GM18511 (cell line): ENCODE measurements around the gene MUC4.

Experiments
- ATAC-seq: cut with Tn5 transposase; IDR thresholded peaks from one replicate; pipeline ENCODE4 v1.9.1; 2021; ENCODE audit warnings: mild to moderate bottlenecking, moderate library complexity; ENCODE audit not compliant: unreplicated experiment

The MUC4 gene, protein sequence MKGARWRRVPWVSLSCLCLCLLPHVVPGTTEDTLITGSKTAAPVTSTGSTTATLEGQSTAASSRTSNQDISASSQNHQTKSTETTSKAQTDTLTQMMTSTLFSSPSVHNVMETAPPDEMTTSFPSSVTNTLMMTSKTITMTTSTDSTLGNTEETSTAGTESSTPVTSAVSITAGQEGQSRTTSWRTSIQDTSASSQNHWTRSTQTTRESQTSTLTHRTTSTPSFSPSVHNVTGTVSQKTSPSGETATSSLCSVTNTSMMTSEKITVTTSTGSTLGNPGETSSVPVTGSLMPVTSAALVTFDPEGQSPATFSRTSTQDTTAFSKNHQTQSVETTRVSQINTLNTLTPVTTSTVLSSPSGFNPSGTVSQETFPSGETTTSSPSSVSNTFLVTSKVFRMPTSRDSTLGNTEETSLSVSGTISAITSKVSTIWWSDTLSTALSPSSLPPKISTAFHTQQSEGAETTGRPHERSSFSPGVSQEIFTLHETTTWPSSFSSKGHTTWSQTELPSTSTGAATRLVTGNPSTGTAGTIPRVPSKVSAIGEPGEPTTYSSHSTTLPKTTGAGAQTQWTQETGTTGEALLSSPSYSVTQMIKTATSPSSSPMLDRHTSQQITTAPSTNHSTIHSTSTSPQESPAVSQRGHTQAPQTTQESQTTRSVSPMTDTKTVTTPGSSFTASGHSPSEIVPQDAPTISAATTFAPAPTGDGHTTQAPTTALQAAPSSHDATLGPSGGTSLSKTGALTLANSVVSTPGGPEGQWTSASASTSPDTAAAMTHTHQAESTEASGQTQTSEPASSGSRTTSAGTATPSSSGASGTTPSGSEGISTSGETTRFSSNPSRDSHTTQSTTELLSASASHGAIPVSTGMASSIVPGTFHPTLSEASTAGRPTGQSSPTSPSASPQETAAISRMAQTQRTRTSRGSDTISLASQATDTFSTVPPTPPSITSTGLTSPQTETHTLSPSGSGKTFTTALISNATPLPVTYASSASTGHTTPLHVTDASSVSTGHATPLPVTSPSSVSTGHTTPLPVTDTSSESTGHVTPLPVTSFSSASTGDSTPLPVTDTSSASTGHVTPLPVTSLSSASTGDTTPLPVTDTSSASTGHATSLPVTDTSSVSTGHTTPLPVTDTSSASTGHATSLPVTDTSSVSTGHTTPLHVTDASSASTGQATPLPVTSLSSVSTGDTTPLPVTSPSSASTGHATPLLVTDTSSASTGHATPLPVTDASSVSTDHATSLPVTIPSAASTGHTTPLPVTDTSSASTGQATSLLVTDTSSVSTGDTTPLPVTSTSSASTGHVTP (N-terminal part only)

DNA sequence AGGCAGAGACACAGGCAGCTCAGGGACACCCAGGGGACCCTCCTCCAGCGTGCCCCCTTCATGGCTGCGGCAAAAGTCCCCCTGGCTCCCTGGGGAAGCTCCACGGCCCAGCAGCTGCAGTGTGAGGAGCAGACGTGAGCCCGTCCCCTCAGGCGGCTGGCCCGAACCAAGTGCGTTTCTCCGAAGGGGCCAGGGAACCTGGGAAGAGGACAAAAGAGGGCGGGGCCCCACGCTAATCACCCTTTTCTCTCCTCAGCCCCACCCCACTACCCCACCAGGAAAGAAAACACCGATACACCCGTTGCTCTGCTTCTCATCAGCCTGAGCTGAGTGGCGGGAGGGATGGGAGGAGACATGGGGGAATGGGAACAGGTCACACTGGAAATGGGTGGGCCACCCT lies at the start of gene MUC4:
Gene MUC4, minus strand, starts transcription at position 174 of the 400 bp plus-strand sequence. Its CDS starts 112 bp downstream, at position 62.
- ATAC-seq: no peak

DNA sequence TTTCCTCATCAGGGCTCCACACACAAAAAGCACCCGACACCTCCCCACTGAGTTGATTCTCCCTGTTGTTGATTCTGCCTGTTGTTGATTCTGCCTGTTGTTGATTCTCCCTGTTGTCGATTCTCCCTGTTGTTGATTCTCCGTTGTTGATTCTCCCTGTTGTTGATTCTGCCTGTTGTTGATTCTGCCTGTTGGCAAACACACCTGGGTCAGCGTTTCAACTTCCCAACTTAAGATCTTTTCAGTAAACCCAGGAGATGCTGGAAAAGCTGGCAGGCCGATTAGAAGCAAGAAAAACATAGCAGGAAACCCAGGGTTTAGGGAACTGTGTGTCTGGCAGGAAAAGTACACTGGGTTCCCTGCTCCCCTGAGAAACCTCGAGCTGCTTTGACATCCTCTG lies 48.7 kb upstream of the MUC4 start:
- no peak for ATAC-seq

DNA sequence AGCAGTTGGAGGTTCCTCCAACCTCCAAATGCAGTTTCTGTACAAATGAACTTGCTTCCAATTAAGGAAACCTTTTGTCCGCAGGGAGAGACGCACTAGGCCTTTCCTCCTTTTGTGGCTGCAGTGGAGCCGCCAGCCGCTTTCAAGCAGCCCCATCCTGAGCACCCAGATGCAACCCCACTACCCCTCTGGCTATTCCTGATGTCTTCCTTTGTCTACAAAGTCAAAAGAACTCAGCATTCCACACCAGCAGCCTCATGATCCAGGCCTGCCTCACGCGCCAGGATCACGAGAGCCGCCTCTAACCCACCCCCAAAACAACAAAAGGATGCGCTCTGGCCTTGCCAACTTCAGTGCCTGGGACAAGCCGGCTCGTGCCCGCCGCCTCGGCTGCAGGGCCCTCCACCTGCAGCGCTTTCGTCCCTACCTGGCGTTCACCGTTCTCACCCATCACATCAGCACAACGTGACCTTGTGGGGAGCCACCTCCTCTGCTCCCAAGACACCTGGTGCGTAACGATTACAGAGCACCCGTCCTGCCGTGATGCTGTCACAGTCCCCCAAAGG lies 48.2 kb upstream of the MUC4 start:
- no peak for ATAC-seq

DNA sequence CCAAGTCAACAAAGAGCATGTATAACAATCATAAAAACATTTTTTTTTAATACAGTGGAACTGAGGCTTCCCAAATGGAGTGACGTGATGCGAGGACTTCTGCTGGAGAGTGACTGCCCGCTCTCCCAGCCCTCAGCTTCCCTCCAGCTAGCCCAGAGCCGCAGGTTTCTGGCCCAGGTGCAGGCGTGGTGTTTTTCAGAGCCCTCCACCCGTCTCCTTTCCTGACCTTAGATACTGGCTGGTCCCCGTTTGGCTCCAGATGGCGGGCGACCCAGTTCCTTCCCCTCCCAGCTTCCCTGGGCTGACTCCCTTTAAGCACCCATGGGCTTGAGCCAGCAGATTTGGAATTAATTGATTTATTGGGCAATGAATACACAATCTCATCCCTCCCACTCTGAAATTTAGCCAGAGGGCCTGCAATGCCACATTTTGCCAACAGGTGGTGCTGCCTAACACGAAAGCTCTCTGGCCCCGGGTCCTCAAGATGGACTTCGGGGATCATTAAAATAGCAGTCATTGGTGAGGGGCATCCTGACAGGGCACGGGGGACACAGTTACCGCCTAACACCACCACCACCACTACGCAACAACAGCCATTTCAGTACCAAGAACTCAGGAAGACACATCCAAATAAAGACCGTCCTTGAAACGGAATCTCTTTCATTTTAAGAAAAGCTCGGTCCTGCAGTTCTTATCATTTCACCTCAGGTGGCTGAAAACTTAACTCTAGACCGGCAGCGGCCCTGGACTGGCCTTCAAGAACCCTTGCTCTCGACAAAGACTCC lies 47.5 kb upstream of the MUC4 start:
- no peak for ATAC-seq

DNA sequence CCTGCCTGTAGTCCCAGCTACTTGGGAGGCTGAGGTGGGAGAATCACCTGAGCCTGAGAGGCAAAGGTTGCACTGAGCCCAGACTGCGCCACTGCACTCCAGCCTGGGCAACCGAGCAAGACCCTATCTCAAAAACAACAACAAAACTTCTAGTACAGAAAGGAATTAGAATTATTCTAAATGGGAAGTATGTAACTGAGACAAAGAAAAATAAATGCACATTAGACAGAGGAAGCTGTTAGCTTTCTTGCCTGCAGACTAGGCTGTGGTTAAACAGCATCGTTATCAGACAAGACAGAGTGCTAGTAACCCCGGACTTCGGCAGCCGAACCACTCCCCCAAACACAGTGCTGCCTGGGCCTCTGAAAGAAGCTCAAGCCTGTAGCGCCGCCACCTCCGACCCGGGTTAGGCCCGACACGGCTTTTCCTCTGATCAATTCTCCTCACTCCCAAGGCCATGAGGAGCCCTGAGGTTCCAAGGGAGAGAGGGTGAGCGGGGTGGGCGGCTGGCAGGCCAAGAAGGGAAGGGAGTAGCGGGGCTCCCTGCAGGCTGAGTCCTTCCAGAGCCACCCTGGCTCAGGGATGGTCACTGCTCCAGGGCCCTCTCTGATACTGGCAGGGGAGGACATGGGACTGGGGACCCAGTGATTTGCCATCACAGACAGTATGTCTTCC lies 44.8 kb upstream of the MUC4 start:
- no peak for ATAC-seq

DNA sequence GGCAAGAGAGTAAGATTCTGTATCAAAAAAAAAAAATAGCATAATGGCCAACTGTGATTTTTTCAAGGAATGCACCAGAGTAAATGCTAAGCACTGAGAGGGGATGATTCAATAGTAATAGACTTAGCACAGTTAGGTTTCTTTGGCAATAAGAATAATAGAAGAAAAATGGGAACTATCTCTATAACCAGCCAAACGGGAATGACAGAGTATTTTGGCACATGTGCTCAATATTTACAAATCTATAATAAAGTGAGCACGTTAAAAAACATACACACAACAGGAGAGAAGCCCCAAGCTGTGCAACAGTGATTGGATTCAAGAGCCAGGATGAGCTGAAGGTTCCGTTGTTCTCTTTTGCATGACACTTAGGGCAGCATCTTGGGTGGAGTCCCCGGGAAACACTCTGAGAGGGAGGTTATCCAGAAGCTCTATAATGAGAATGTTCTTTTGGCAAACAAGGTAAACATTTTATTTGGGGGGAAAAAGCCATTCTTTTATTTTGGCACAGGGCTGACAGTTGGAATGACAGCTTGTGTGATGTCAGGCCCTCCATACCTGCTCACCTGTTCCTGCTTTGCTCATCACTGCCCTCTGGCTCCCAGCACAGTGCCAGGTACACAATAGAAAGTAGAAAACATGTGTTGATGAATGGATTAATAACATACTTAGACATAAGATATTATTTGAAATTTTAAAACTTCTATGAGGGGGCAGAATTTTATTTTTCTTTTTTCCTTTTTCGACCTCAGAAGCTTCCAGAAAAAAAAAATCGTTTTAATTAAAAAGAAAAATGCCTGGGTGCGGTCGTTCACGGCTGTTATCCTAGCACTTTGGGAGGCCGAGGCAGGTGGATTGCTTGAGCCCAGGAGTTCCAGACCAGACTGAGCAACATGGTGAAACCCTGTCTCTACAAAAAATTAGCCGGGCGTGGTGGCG lies 44.0 kb upstream of the MUC4 start:
- no peak for ATAC-seq

DNA sequence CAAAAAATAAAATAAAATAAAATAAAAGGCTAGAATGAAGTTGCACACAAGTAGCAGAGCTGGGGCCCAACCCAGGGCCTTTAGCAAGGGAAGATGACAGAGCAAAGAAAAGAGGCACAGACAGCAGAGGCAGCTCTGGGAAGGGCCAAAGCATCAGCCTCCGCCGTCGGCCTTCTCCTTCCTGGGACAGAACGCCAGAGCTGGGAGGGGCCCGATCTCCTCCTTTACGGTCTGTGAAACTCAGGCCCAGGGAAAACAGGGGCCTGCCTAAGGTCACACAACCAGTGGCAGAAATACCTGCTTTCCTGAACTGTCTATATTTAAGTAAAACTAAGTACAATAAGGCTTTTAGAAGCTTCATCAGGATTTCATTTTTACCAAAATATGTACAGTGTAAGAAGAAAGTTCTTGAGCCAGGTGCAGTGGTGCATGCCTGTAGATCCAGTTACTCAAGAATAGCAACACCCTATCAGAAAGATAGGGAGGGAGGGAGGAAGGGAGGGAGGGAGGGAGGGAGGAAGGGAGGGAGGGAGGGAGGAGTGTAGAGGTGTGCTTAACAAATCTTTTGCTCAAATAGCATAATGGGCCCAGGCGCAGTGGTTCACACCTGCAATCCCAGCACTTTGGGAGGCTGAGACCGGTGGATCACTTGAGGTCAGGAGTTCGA lies 43.0 kb upstream of the MUC4 start:
- ATAC-seq: no peak

DNA sequence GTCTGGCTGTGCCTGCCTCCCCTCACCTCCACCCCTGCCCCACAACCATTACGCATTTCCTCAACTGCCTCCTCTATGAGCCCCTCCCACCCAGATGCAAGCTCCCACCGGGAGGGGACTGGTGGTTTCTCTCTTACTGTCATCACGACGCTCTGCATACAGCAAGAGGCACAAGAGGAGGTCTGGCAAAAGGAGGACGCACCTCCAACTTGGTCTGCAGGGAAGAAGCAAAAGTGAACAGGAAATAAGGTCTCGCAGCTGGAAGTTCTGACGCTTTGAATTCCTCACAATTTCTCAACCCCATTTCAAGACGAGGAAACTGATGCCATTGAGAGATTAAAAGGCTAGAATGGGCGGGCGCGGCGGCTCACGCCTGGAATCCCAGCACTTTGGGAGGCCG lies 42.3 kb upstream of the MUC4 start:
- no peak for ATAC-seq

DNA sequence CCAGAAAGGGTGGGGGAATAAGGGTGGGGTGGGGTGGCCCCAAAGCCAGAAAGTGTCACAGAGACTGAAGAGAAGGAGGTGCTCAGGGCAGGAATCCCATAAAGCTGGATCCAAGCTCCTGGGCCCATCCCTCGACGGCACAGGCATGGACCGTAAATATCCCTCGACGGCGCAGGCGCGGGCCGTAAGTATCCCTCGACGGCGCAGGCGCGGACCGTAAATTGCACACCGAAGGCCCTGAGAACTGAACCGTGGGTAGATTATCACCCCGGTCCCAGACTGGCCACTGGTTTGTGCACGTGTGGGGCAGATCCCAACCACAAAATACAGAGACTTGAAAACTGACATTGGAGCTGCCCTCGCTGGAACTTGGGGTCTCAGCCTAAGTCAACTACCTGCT lies 41.3 kb upstream of the MUC4 start:
- ATAC-seq: no peak

DNA sequence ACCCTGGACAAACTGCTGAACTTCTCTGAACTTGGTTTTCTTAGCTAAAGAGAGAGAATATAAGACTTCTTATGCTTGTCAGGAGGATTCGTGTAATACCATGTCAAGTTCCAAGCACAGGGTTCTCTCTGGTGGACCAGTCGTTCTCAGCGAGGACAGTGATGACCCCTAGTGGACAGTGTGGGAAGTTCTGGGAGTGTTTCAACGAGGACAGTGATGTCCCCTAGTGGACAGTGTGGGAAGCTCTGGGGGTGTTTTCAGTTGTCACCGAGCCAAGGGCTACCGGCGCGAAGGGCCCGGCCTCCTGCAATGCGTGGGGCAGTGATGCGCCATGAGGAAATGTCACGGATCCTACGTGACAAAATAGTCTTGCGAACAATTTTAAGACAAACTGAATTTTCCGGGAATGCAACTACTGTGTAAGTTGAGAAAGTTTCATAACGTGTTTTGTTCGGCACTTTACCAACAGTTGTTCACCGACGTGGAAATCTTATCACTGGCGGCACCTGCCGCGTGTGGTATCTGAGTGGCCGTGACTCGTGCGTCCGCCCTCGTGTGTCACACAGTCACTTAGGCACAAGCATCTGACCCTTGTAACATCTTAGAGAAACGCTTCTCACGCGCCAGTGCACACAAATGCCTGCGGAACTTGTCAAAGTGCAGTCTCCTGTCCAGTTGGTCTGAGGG lies 39.3 kb upstream of the MUC4 start:
- peak; percentile 81 for ATAC-seq

DNA sequence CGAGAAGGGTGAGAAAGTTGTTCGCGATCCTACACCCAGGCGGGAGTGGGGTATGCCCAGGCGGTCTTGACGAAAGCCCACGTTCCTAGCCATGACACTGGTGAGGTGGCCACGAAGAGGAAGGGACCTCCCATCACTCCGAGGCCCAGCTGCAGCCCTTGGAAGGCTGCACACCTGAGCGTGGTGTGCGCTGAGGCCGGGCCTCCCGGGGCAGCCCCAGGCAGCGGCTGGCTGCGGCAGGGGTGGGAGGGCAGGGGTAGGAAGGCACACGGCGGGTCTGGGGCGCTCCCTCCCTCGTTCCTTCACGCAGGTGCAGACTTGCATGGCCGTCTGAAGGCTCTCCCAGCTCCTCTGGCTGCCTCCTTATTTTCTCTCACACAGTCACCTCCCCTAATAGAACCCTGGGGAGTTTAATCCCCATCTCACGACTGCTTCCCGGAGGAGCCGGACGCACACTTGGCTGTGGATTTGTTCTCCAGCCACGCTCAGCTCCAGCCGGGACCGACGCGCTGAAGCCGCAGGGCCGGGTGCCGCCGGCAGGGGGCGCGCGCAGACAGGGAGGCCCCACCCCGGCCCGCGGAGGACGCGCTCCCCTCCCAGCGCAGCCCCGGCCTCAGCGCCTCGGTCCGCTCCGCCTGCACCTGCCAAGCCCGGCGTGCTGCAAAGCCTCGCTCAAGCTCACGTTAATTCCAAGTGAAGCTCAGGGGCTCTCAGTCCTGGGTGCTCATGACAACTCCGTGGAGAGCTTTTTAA lies 37.8 kb upstream of the MUC4 start:
- ATAC-seq: no peak

DNA sequence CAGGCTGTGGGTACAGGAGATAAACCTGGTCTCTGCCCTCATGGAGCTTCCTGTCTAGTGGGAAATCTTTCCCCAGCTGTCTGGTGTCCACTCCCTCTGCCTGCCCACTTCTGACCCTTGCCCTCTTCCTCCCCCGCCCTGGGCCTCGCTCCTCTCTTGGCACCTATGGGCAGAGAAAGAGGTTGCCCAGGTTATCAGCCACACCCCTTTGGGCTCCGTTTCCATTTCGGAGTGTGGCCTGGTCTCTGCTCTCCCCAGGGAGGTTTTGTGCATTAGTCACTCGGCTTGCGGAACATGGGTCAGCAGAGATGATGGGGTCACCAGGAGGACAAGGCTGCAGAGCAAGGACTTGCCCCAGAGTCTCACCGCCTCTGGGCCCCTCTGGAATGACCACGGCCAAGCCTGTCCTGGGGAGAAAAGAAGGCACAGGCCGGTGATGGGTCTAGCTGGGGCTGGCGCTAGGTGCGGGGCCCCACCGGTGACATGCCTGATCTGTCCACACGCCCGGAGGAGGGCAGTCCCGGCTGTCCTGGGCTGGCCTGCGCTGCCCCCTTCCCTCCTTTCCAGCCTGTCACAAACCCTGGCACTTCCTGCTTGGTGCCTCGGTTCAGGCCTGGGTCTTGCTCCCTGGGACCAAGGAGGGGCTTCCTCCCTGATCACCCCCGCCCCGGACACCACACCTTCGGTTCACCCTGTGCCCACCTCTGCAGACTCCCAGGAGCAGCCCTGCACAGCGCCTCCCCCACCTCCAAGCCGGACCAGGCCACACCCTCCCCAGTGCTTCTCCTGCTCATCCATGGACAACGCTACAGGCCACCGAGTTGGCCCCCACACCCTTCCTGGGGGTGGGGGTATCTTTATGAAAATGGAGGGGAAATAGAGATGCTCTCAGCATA lies 35.6 kb upstream of the MUC4 start:
- no peak for ATAC-seq

DNA sequence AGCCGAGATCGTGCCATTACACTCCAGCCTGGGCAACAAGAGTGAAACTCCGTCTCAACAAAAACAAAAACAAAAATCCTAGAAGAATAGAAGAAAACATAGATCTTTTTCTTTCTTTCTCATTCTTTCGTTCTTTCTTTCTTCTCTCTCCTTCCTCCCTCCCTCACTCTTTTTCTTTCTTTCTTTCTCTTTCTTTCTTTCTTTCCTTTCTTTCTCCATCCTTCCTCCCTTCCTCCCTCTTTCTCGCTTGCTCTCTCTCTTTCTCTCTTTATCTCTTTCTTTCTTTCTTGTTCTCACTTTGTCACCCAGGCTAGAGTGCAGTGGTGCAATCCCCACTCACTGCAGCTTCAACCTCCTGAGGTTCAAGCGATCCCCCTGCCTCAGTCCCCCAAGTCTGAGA lies 33.8 kb upstream of the MUC4 start:
- no peak for ATAC-seq

DNA sequence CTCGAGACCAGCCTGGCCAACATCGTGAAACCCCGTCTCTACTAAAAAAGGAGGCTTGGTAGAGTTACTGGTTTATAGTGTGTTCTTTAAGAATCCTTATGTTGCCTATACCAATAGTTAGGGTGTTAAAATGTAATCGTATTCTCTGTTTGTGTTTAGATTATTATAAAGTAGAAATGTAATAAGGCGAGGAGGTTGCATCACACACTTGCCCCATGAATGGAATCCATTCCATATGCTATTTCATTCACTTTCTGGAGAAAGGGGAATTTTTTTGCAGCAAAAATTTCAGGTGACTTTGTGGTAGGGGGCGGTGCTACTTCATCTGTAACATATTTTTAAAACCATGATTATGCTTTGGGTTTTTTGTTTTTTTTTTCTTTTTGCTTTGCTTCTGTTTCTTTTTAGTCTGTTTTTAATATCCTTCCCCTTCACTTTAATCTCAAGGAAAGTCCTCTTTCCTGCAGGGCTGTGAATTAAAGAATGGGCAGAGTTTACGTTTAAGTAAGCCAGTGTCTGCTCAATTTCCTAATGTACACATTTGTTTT lies 33.0 kb upstream of the MUC4 start:
- no peak for ATAC-seq

DNA sequence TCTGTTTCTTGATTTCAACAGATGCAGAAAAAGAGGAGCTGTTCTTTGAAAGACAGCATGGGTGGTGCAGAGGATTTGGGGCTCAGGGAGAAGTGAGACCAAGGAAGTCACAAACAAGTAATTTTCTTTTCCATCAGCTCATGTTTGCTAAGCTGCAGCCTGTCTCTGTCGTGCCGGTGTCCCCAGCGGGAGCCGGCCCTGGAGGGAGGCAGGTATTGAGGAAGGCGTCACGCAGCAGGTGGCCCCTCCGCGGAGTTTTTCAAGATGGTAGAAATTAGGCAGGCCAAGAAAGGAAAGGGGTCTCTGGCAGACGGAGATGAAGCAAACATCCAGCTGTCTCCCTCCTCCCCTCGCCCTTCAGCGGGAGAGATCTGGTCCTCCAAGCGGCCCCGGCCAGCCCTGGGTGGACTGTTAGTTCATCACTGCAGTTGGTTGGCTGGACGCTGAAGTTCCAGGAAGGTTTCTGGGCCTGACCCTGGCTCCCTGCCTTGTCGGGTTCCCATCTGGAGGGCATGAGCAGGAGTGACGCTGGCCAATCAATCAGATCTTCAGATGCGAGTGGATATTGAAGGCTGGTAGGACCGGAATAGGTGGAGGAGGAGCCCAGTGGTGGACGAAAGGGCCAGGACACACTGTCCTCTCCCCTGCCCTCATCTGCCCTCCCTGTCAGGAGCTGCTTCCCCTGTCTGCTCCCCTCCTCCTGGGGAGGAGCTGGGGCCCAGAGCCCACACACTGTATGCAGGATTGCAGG lies 27.7 kb upstream of the MUC4 start:
- ATAC-seq: no peak
